Psoas muscle (tissue), 8 donors: ENCODE measurements around the gene COX7A2L. TPM values are rescaled to one million over a fixed set of nuclear protein-coding genes. Genes with fewer than 3 reads are reported as not detected.

Experiments
- ATAC-seq, 4 donors: fragments of 200-7000 bp; cut with Tn5 transposase; one replicate each; pipeline ENCODE4 v1.9.1; 2020; ENCODE audit warnings: moderate library complexity in 3 of 4, mild to moderate bottlenecking in 2 of 4
- DNase-seq, 2 donors: peaks; one replicate each; pipeline ENCODE4 v3.0.0-alpha.2; 2020
- H3K27ac ChIP-seq: fragments of 200-600 bp; one replicate; pipeline ENCODE4 v1.8.0; 2022
- H3K27me3 ChIP-seq, 3 donors: fragments of 200-600 bp in 1 of 3; one replicate each; pipeline versions ENCODE4 v1.6.1 to v1.8.0; 2013 to 2022; ENCODE audit warnings: low read length in 2 of 3, mild to moderate bottlenecking in 2 of 3, moderate library complexity in 1 of 3; ENCODE audit not compliant: insufficient read depth in 3 of 3
- H3K36me3 ChIP-seq, 2 donors: fragments of 200-600 bp in 1 of 2; one replicate each; pipeline versions ENCODE4 v1.6.1 to v1.8.0; 2013 to 2022; ENCODE audit warnings: low read depth in 1 of 2, mild to moderate bottlenecking in 1 of 2, moderate library complexity in 1 of 2; ENCODE audit not compliant: insufficient read depth in 1 of 2
- H3K4me1 ChIP-seq: fragments of 200-600 bp; one replicate; pipeline ENCODE4 v1.8.0; 2022
- H3K4me3 ChIP-seq: fragments of 200-600 bp; one replicate; pipeline ENCODE4 v1.8.0; 2022; ENCODE audit warnings: mild to moderate bottlenecking
- H3K9me3 ChIP-seq: fragments of 200-600 bp; one replicate; pipeline ENCODE4 v1.8.0; 2022
- WGBS, 3 donors: extraction: QIAGEN DNeasy Blood & Tissue Kit; methylation state at CpG; one replicate each; pipeline versions ENCODE4 v1.1.6 to v1.1.7; 2013; 5-methylcytosine and 5-hydroxymethylcytosine counted together
- intact Hi-C, 2 donors: fragments of 100-400 bp; cut with DNase I; formaldehyde crosslinking; loops; one replicate each; pipeline versions ENCODE4 v1.11.0 to v1.14.2; 2022
- polyA plus RNA-seq, 3 donors: library from polyadenylated mRNA; stranded (reverse); fragments of 200-250 nt; gene quantifications; one replicate each; pipeline ENCODE4 v1.2.3, GENCODE V29; 2013
- total RNA-seq, 4 donors: library from RNA; stranded (reverse); fragmentation: NEBNext Ultra II Directional in 2 of 4; extraction: Animal tissue kit (Norgen Biotek cat#: 25700) in 2 of 4; gene quantifications; one replicate each; pipeline versions ENCODE4 v1.2.1 to v1.2.4, GENCODE V29; 2021 to 2023
- TF ChIP-seq, protein P1 (sequence below): fragments of 200-600 bp; IDR thresholded peaks from one replicate; pipeline ENCODE4 v1.8.0; 2022; ENCODE audit warnings: antibody characterized with exemption
- donor health status: healthy with polysubstance abuse.
- donor health status: DM: no; HTN: no; CAD: no; lungs with moderate emphysema.
- donor health status: Bipolar disorder and iron deficiency.
- donor health status: healthy.
- donor health status: DM: yes; HTN: yes; CAD: no.
- donor health status: DM: no; HTN: no; CAD: no.
- donor health status: DM: no; HTN: no; CAD: no.
- donor health status: DM: yes; HTN: yes; CAD: no.

The COX7A2L gene
- total and polyA plus RNA-seq, 7 donors: 58.1 to 176 (median 75.4) TPM

GRCh38 chr2:42376758-42377157, 15.7 kb upstream of the COX7A2L start:
- H3K27ac ChIP-seq: no peak overlapping the region
- no peaks in the 10 kb centered on the region for H3K4me1 ChIP-seq
- H3K9me3 ChIP-seq: no peaks in the 10 kb centered on the region
- ATAC-seq (no peak), DNase-seq (no peak)
- 62 to 77% (median 65%) methylated on average over 7 of the region's 7 CpGs for WGBS, 3 donors
- H3K27me3 ChIP-seq: no peaks in the 10 kb centered on the region
- intact Hi-C loops: no loop called here
- H3K36me3 ChIP-seq: no peaks in the 10 kb centered on the region
- H3K4me3 ChIP-seq: no peak overlapping the region
- TF ChIP-seq, protein P1, sequence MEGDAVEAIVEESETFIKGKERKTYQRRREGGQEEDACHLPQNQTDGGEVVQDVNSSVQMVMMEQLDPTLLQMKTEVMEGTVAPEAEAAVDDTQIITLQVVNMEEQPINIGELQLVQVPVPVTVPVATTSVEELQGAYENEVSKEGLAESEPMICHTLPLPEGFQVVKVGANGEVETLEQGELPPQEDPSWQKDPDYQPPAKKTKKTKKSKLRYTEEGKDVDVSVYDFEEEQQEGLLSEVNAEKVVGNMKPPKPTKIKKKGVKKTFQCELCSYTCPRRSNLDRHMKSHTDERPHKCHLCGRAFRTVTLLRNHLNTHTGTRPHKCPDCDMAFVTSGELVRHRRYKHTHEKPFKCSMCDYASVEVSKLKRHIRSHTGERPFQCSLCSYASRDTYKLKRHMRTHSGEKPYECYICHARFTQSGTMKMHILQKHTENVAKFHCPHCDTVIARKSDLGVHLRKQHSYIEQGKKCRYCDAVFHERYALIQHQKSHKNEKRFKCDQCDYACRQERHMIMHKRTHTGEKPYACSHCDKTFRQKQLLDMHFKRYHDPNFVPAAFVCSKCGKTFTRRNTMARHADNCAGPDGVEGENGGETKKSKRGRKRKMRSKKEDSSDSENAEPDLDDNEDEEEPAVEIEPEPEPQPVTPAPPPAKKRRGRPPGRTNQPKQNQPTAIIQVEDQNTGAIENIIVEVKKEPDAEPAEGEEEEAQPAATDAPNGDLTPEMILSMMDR: no peak

DNA sequence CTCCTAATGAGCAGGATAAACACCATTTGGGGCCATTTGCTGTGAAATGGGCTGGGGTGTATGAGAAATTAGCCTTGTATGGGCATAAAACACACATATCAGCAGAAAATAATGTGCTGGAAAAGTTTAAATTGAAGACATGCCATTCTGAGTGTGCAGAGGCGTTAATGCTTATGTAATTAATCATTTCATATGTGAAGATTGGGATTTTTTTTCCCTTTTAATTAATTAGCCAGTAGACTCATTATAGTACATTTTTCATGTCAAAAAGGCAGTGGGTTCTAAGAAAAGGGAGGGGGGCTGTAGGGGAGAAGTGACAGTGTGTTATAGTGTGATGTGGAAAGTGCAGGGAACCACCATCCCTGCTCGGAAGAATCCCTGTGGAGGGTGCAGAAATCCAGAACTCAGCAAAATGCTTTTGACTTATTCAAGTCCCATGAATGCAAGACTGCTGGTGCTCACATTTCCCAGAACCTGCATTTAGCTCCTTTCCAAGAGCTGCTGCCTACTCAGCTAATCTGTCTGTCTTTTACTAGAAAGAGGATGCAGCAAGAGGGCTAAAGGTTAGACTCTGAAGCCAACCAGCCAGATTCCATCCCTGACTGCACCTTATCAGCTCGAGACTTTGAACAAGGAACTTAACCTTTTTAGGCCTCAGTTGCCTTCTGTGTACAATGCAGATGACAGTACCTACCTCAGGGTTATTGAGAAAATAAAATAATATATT, 11.6 kb upstream of the COX7A2L start:
- H3K27ac ChIP-seq: no peak overlapping the region
- no peak overlapping the region for H3K4me3 ChIP-seq
- H3K4me1 ChIP-seq: no peaks in the 10 kb centered on the region
- ATAC-seq (no peak), DNase-seq (no peak)
- TF ChIP-seq, protein P1: no peak
- no peaks in the 10 kb centered on the region for H3K36me3 ChIP-seq
- no peaks in the 10 kb centered on the region for H3K27me3 ChIP-seq
- WGBS, 3 donors: 58 to 77% (median 69%) methylated on average over 3 of the region's 3 CpGs
- intact Hi-C loops: no loop called here
- no peaks in the 10 kb centered on the region for H3K9me3 ChIP-seq

DNA sequence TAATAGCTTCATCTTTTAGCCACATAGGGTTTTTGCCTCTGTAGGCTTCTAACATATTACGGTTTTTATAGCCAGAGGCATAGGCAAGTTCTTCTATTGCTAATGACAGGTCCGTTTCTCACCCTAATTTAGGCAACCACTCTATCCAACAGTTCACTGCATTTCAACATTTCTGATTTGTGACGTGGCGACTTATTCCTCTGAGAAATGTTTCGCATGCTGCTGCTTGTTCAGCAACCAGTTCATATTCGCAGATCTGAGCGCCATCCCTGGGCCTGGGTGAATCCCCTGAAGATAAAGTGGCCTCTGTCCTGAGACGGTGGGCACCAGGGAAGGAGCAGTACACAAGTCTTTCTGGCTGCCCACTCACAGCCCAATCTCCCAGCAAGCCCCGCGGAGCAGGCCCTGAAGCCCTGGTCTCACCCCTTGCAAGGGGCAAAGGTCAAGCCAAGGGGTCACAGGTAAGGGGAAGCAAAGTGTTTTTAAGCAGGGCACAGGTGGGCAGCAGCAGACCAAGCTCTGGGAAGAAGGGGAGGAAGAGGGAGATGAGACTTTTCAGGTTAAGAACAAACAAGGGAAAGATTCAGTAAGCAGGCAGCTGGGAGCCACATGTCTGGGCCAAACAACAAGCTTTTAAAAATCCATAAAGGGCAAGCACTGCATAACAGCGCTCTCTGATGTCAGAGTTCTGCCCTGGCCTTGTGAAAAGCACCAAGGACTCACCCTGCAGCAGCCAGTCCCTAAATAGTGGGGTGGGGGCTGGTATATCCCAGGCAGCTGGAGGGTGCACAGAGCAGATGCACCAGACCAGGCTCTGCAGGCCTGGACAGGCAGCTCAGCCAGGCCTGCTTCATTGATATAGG, 10.8 kb upstream of the COX7A2L start:
- Histone ChIP-seq H3K4me3 (no peak overlapping the region), H3K4me1 (no peaks in the 10 kb centered on the region), H3K27me3 (no peaks in the 10 kb centered on the region), H3K27ac (no peak overlapping the region), H3K36me3 (no peaks in the 10 kb centered on the region), H3K9me3 (no peaks in the 10 kb centered on the region)
- intact Hi-C loops: no loop called here
- ATAC-seq: no peak
- no peak for DNase-seq
- TF ChIP-seq, protein P1: no peak
- 82 to 85% (median 84%) methylated on average over 11 of the region's 11 CpGs for WGBS, 3 donors

- no peak overlapping the region for H3K4me3 ChIP-seq
- no peak for ATAC-seq
- no peaks in the 10 kb centered on the region for H3K36me3 ChIP-seq
- WGBS, 3 donors: 63 to 79% (median 73%) methylated on average over 5 of the region's 5 CpGs
- H3K9me3 ChIP-seq: no peaks in the 10 kb centered on the region
- H3K27me3 ChIP-seq: no peaks in the 10 kb centered on the region
- H3K27ac ChIP-seq: no peak overlapping the region
- no peaks in the 10 kb centered on the region for H3K4me1 ChIP-seq
- intact Hi-C loops: loop anchor here in 1 of 2 donors (10.0 kb wide), 1 partner anchor 535 kb away; no protein-coding TSS in a partner anchor
- no peak for DNase-seq
- TF ChIP-seq, protein P1: no peak
Observed at GRCh38 chr2:42369532-42370229, 8.7 kb upstream of the COX7A2L start.
